HepG2 (cell line): ENCODE measurements around the gene SHLD3. TPM values are rescaled to one million over a fixed set of nuclear protein-coding genes. Genes with fewer than 3 reads are reported as not detected.

Experiments used
- FOXP1 ChIP-seq, 2 experiments: fragments of 450-650 bp in 1 of 2; IDR thresholded peaks; 2 replicates each; pipeline ENCODE4 v1.6.1; 2017 to 2018; ENCODE audit warnings: antibody characterized with exemption in 1 of 2
- GZF1 ChIP-seq: sonication (generic); formaldehyde crosslinking; IDR thresholded peaks from 2 replicates; pipeline ENCODE4 v1.5.1; 2020; ENCODE audit warnings: mild to moderate bottlenecking, missing genetic modification reagents
- HHEX ChIP-seq: IDR thresholded peaks from 2 replicates; pipeline ENCODE4 v1.6.1; 2016; ENCODE audit warnings: control low read depth
- HNRNPK ChIP-seq: fragments of 200-400 bp; formaldehyde crosslinking; IDR thresholded peaks from 2 replicates; pipeline ENCODE4 v1.6.1; 2018; ENCODE audit warnings: low read length, low read depth, moderate library complexity, mild to moderate bottlenecking; ENCODE audit not compliant: poor library complexity, severe bottlenecking
- KDM3A ChIP-seq: IDR thresholded peaks from 2 replicates; pipeline ENCODE4 v1.6.1; 2018; ENCODE audit warnings: low read depth, missing compliant biosample characterization
- MIER3 ChIP-seq: IDR thresholded peaks from 2 replicates; pipeline ENCODE4 v1.6.1; 2016; ENCODE audit warnings: missing compliant biosample characterization, borderline replicate concordance
- SRF ChIP-seq: IDR thresholded peaks from 2 replicates; pipeline ENCODE4 v1.6.1; 2011; ENCODE audit warnings: mild to moderate bottlenecking, low read depth, low read length, moderate library complexity
- ZNF12 ChIP-seq: sonication (generic); formaldehyde crosslinking; IDR thresholded peaks from 2 replicates; pipeline ENCODE4 v1.5.0; 2020; ENCODE audit warnings: missing genetic modification reagents
- ZNF230 ChIP-seq: sonication (generic); formaldehyde crosslinking; IDR thresholded peaks from 2 replicates; pipeline ENCODE4 v1.4.0; 2020; ENCODE audit warnings: mild to moderate bottlenecking, missing genetic modification reagents
- ZNF30 ChIP-seq: sonication (generic); formaldehyde crosslinking; IDR thresholded peaks from 2 replicates; pipeline ENCODE4 v1.5.0; 2020; ENCODE audit warnings: mild to moderate bottlenecking, missing genetic modification reagents
- ZNF430 ChIP-seq: sonication (generic); formaldehyde crosslinking; IDR thresholded peaks from 2 replicates; pipeline ENCODE4 v1.9.0; 2021; ENCODE audit warnings: mild to moderate bottlenecking, missing genetic modification reagents
- ZNF790 ChIP-seq: sonication (generic); formaldehyde crosslinking; IDR thresholded peaks from 2 replicates; pipeline ENCODE4 v1.8.0; 2022; ENCODE audit warnings: missing genetic modification reagents, mild to moderate bottlenecking, borderline replicate concordance
- polyA plus RNA-seq, 8 experiments: library from polyadenylated mRNA; depleted of rRNA in 3 of 8; stranded (reverse) in 7 of 8; unstranded in 1 of 8; fragments of >200 nt; fragmentation: Illumina TruSeq in 4 of 8; extraction: Trizol in 4 of 8; gene quantifications; 2 replicates each; pipeline versions ENCODE4 v1.2.1 to v1.2.3, GENCODE V29; 2011 to 2016; ENCODE audit warnings: low read depth in 4 of 8, missing spikeins in 1 of 8, mixed read lengths in 1 of 8; ENCODE audit not compliant: insufficient read depth in 1 of 8
- total RNA-seq, 5 experiments: library from RNA; depleted of rRNA; stranded (reverse); fragments of >200 nt; fragmentation: Illumina TruSeq; extraction: Trizol; gene quantifications; 2 replicates each; pipeline ENCODE4 v1.2.3, GENCODE V29; 2016; ENCODE audit warnings: low read depth in 1 of 5
- TF ChIP-seq, protein P1 (sequence below): sonication (generic); formaldehyde crosslinking; IDR thresholded peaks from 2 replicates; pipeline ENCODE4 v1.4.0; 2020; ENCODE audit warnings: missing genetic modification reagents, mild to moderate bottlenecking, borderline replicate concordance
- TF ChIP-seq, protein P2 (sequence below): sonication (generic); formaldehyde crosslinking; IDR thresholded peaks from 2 replicates; pipeline ENCODE4 v1.4.0; 2020; ENCODE audit warnings: missing genetic modification reagents, mild to moderate bottlenecking, borderline replicate concordance
- TF ChIP-seq, protein P3 (sequence below): sonication (generic); formaldehyde crosslinking; IDR thresholded peaks from 2 replicates; pipeline ENCODE4 v1.4.0; 2020; ENCODE audit warnings: mild to moderate bottlenecking, missing genetic modification reagents, borderline replicate concordance
- TF ChIP-seq, protein P4 (sequence below): sonication (generic); formaldehyde crosslinking; IDR thresholded peaks from 2 replicates; pipeline ENCODE4 v1.5.1; 2020; ENCODE audit warnings: mild to moderate bottlenecking, missing genetic modification reagents, moderate library complexity

SHLD3 gene
- total and polyA plus RNA-seq, 2 of the 13 experiments (the other 11 are each of a cell fraction or from before 2014, with no cell fraction given): 3.6 to 6.8 TPM

DNA sequence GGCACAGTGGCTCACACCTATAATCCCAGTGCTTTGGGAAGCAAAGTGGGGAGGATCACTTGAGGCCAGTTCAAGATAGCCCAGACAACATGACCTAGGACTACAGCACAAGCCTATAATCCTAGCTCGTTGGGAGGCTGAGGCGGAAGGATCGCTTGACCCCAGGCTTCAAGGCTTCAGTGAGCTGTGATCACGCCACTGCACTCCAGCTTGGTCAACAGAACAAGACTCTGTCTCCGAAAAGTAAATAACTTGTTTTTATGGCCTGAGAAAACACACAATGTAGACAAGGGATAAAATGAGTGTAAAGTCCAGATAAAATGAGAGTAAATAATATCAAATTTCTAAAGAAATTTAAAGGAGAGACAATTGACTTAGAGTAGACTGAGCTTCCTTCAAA is 26.3 kb downstream of the SHLD3 start (continued):
- TF ChIP-seq, protein P1, sequence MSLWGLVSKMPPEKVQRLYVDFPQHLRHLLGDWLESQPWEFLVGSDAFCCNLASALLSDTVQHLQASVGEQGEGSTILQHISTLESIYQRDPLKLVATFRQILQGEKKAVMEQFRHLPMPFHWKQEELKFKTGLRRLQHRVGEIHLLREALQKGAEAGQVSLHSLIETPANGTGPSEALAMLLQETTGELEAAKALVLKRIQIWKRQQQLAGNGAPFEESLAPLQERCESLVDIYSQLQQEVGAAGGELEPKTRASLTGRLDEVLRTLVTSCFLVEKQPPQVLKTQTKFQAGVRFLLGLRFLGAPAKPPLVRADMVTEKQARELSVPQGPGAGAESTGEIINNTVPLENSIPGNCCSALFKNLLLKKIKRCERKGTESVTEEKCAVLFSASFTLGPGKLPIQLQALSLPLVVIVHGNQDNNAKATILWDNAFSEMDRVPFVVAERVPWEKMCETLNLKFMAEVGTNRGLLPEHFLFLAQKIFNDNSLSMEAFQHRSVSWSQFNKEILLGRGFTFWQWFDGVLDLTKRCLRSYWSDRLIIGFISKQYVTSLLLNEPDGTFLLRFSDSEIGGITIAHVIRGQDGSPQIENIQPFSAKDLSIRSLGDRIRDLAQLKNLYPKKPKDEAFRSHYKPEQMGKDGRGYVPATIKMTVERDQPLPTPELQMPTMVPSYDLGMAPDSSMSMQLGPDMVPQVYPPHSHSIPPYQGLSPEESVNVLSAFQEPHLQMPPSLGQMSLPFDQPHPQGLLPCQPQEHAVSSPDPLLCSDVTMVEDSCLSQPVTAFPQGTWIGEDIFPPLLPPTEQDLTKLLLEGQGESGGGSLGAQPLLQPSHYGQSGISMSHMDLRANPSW (CRISPR knock-in tag): no peak
- TF ChIP-seq GZF1 (no peak), ZNF30 (no peak), MIER3 (CRISPR knock-in tag) (peak; percentile 60; the same call in 1 of the 2 replicates), ZNF430 (no peak), HNRNPK (no peak), ZNF12 (CRISPR knock-in tag) (no peak), FOXP1 (IDR thresholded peaks at IDR 0.05) (no peak), FOXP1 (CRISPR knock-in tag; IDR thresholded peaks at IDR 0.05) (peak; percentile 86), HHEX (CRISPR knock-in tag) (peak; percentile 34; the same call in 1 of the 2 replicates), KDM3A (no peak), SRF (no peak), ZNF790 (CRISPR knock-in tag) (no peak), ZNF230 (CRISPR knock-in tag) (no peak)
- TF ChIP-seq, protein P2, sequence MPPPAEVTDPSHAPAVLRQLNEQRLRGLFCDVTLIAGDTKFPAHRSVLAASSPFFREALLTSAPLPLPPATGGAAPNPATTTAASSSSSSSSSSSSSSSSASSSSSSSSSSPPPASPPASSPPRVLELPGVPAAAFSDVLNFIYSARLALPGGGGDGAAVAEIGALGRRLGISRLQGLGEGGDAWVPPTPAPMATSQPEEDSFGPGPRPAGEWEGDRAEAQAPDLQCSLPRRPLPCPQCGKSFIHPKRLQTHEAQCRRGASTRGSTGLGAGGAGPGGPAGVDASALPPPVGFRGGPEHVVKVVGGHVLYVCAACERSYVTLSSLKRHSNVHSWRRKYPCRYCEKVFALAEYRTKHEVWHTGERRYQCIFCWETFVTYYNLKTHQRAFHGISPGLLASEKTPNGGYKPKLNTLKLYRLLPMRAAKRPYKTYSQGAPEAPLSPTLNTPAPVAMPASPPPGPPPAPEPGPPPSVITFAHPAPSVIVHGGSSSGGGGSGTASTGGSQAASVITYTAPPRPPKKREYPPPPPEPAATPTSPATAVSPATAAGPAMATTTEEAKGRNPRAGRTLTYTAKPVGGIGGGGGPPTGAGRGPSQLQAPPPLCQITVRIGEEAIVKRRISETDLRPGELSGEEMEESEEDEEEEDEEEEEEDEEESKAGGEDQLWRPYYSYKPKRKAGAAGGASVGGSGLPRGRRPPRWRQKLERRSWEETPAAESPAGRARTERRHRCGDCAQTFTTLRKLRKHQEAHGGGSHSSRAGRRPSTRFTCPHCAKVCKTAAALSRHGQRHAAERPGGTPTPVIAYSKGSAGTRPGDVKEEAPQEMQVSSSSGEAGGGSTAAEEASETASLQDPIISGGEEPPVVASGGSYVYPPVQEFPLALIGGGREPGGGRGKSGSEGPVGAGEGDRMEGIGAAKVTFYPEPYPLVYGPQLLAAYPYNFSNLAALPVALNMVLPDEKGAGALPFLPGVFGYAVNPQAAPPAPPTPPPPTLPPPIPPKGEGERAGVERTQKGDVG (CRISPR knock-in tag): peak; percentile 86; the same call in 1 of the 2 replicates
- TF ChIP-seq, protein P3, sequence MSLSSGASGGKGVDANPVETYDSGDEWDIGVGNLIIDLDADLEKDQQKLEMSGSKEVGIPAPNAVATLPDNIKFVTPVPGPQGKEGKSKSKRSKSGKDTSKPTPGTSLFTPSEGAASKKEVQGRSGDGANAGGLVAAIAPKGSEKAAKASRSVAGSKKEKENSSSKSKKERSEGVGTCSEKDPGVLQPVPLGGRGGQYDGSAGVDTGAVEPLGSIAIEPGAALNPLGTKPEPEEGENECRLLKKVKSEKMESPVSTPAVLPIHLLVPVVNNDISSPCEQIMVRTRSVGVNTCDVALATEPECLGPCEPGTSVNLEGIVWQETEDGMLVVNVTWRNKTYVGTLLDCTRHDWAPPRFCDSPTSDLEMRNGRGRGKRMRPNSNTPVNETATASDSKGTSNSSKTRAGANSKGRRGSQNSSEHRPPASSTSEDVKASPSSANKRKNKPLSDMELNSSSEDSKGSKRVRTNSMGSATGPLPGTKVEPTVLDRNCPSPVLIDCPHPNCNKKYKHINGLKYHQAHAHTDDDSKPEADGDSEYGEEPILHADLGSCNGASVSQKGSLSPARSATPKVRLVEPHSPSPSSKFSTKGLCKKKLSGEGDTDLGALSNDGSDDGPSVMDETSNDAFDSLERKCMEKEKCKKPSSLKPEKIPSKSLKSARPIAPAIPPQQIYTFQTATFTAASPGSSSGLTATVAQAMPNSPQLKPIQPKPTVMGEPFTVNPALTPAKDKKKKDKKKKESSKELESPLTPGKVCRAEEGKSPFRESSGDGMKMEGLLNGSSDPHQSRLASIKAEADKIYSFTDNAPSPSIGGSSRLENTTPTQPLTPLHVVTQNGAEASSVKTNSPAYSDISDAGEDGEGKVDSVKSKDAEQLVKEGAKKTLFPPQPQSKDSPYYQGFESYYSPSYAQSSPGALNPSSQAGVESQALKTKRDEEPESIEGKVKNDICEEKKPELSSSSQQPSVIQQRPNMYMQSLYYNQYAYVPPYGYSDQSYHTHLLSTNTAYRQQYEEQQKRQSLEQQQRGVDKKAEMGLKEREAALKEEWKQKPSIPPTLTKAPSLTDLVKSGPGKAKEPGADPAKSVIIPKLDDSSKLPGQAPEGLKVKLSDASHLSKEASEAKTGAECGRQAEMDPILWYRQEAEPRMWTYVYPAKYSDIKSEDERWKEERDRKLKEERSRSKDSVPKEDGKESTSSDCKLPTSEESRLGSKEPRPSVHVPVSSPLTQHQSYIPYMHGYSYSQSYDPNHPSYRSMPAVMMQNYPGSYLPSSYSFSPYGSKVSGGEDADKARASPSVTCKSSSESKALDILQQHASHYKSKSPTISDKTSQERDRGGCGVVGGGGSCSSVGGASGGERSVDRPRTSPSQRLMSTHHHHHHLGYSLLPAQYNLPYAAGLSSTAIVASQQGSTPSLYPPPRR (CRISPR knock-in tag): peak; percentile 61; the same call in 1 of the 2 replicates
- TF ChIP-seq, protein P4, sequence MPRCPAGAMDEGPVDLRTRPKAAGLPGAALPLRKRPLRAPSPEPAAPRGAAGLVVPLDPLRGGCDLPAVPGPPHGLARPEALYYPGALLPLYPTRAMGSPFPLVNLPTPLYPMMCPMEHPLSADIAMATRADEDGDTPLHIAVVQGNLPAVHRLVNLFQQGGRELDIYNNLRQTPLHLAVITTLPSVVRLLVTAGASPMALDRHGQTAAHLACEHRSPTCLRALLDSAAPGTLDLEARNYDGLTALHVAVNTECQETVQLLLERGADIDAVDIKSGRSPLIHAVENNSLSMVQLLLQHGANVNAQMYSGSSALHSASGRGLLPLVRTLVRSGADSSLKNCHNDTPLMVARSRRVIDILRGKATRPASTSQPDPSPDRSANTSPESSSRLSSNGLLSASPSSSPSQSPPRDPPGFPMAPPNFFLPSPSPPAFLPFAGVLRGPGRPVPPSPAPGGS (CRISPR knock-in tag): no peak
